GM23338 (cell line): ENCODE data around the gene PFKFB3. TPM values are rescaled to one million over a fixed set of nuclear protein-coding genes. Genes with fewer than 3 reads are reported as not detected.

Experiments used
- ATAC-seq: fragments of 200-7000 bp; cut with Tn5 transposase; 3 replicates; pipeline ENCODE4 v1.9.1; 2020
- DNase-seq: peaks from one replicate; pipeline ENCODE4 v3.0.0-alpha.2; 2015; ENCODE audit warnings: low spot score
- H2AFZ ChIP-seq: fragments of 200-600 bp; sonication (generic); 2 replicates; pipeline ENCODE4 v1.8.0; 2016; ENCODE audit warnings: antibody characterized with exemption, mild to moderate bottlenecking, moderate library complexity
- H3F3A ChIP-seq: fragments of 200-600 bp; sonication (generic); replicated peaks from 2 replicates; pipeline ENCODE4 v1.8.0; 2017; ENCODE audit warnings: antibody characterized with exemption, mixed run types, low read depth
- H3K27ac ChIP-seq: fragments of 200-600 bp; sonication (generic); 2 replicates; pipeline ENCODE4 v1.6.1; 2016; ENCODE audit warnings: low read depth
- H3K27me3 ChIP-seq: fragments of 200-600 bp; sonication (generic); 2 replicates; pipeline ENCODE4 v1.8.0; 2016; ENCODE audit warnings: mild to moderate bottlenecking, mixed run types, moderate library complexity; ENCODE audit not compliant: insufficient read depth
- H3K36me3 ChIP-seq: fragments of 200-600 bp; sonication (generic); 2 replicates; pipeline ENCODE4 v1.8.0; 2016; ENCODE audit warnings: mild to moderate bottlenecking; ENCODE audit not compliant: insufficient read depth
- H3K4me1 ChIP-seq: fragments of 200-600 bp; sonication (generic); 2 replicates; pipeline ENCODE4 v1.8.0; 2016; ENCODE audit warnings: mild to moderate bottlenecking, moderate library complexity; ENCODE audit not compliant: insufficient read depth
- H3K4me2 ChIP-seq: fragments of 200-600 bp; sonication (generic); 2 replicates; pipeline ENCODE4 v1.7.1; 2017; ENCODE audit warnings: mixed run types
- H3K4me3 ChIP-seq: fragments of 200-600 bp; sonication (generic); 2 replicates; pipeline ENCODE4 v1.6.1; 2016; ENCODE audit warnings: mixed run types
- H3K79me2 ChIP-seq: fragments of 200-600 bp; sonication (generic); replicated peaks from 2 replicates; pipeline ENCODE4 v1.8.0; 2017; ENCODE audit warnings: mild to moderate bottlenecking; ENCODE audit not compliant: insufficient read depth
- H3K9me2 ChIP-seq: fragments of 200-600 bp; sonication (generic); 2 replicates; pipeline ENCODE4 v1.8.0; 2017; ENCODE audit not compliant: insufficient read depth
- H4K20me1 ChIP-seq: fragments of 200-600 bp; sonication (generic); replicated peaks from 2 replicates; pipeline ENCODE4 v1.8.0; 2017; ENCODE audit warnings: mild to moderate bottlenecking; ENCODE audit not compliant: insufficient read depth
- H3K27ac Mint-ChIP-seq: 2 replicates; pipeline ENCODE4 v1.8.0; 2020; ENCODE audit warnings: inconsistent platforms, mild to moderate bottlenecking, moderate library complexity, mixed read lengths
- H3K27me3 Mint-ChIP-seq: 3 replicates; pipeline ENCODE4 v1.8.0; 2022; ENCODE audit warnings: low read depth, mild to moderate bottlenecking, moderate library complexity, mixed read lengths, inconsistent platforms; ENCODE audit not compliant: insufficient read depth, poor library complexity
- H3K36me3 Mint-ChIP-seq: 3 replicates; pipeline ENCODE4 v1.8.0; 2021; ENCODE audit warnings: low read depth, mild to moderate bottlenecking, inconsistent platforms, moderate library complexity, mixed read lengths
- H3K4me1 Mint-ChIP-seq: 3 replicates; pipeline ENCODE4 v1.8.0; 2020; ENCODE audit warnings: mild to moderate bottlenecking, inconsistent platforms, mixed read lengths
- H3K4me3 Mint-ChIP-seq: 3 replicates; pipeline ENCODE4 v1.8.0; 2021; ENCODE audit warnings: moderate library complexity, mild to moderate bottlenecking, inconsistent platforms, mixed read lengths
- H3K9me3 Mint-ChIP-seq: 3 replicates; pipeline ENCODE4 v1.8.0; 2020; ENCODE audit warnings: moderate library complexity, mild to moderate bottlenecking, inconsistent platforms, mixed read lengths
- EZH2phosphoT487 ChIP-seq: fragments of 200-600 bp; sonication (generic); IDR thresholded peaks from one replicate; pipeline ENCODE4 v1.8.1; 2018; ENCODE audit warnings: antibody characterized with exemption; ENCODE audit not compliant: unreplicated experiment
- JUNB ChIP-seq: IDR thresholded peaks from one replicate; pipeline ENCODE4 v1.6.1; 2016; ENCODE audit warnings: antibody characterized with exemption; ENCODE audit not compliant: unreplicated experiment
- NANOG ChIP-seq: IDR thresholded peaks from 2 replicates; pipeline ENCODE4 v1.6.1; 2016; ENCODE audit warnings: antibody characterized with exemption, borderline replicate concordance
- POLR2AphosphoS5 ChIP-seq: IDR thresholded peaks from 2 replicates; pipeline ENCODE4 v1.6.1; 2016; ENCODE audit warnings: antibody characterized with exemption, low read depth
- REST ChIP-seq: IDR thresholded peaks from one replicate; pipeline ENCODE4 v1.6.1; 2018; ENCODE audit warnings: antibody characterized with exemption; ENCODE audit not compliant: unreplicated experiment
- STAT1 ChIP-seq: IDR thresholded peaks from one replicate; pipeline ENCODE4 v1.6.1; 2016; ENCODE audit warnings: antibody characterized with exemption; ENCODE audit not compliant: unreplicated experiment
- ZNF114 ChIP-seq: fragments of 250-450 bp; sonication (Bioruptor Pico); IDR thresholded peaks from 2 replicates; pipeline ENCODE4 v1.5.0; 2020; ENCODE audit warnings: mild to moderate bottlenecking, moderate library complexity
- ZNF462 ChIP-seq: fragments of 250-450 bp; sonication (Bioruptor Pico); IDR thresholded peaks from 2 replicates; pipeline ENCODE4 v1.5.0; 2020; ENCODE audit warnings: mild to moderate bottlenecking, moderate library complexity
- polyA plus RNA-seq: library from polyadenylated mRNA; unstranded; fragments of >200 nt; fragmentation: Nextera tagmentation; extraction: Ambion mirVana; gene quantifications from 2 replicates; pipeline ENCODE4 v1.2.1, GENCODE V29; 2016
- total RNA-seq: library from RNA; depleted of rRNA; stranded (reverse); fragments of >200 nt; shearing (Covaris generic); gene quantifications from 2 replicates; pipeline ENCODE4 v1.2.3, GENCODE V29; 2014

Gene PFKFB3
- total and polyA plus RNA-seq, 2 experiments from 2014 or later: 9.5 to 26.8 TPM

DNA sequence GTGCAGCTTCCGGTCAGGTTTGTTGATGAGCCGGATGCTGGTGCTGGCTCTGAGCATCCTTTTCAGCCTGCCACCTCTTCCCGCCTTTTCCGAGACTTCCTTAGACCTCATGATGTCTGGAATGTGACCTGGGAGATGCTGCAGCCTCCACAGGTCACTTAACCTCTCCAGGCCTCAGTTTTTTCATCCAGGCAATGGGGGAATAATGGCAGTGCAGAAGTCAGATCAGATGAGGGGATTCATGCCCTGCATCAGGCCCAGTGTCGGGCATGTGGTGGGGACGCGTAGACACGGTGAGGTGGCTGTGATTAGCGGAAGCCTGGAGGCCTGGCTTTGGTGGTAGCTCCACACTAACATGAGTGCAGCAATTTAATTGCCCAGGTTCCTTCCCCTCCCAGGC, 24.6 kb downstream of the PFKFB3 start:
- Histone ChIP-seq H4K20me1 (peaks cover 2% of the 10 kb centered on the region; the same call in 1 of the 2 replicates), H2AFZ (no peak overlapping the region), H3K9me2 (no peaks in the 10 kb centered on the region), H3K4me3 (no peak overlapping the region), H3K27ac (no peak overlapping the region), H3K79me2 (no peaks in the 10 kb centered on the region), H3K4me2 (no peak overlapping the region), H3K4me1 (no peaks in the 10 kb centered on the region), H3K36me3 (peaks cover 10% of the 10 kb centered on the region; the same call in 1 of the 2 replicates), H3F3A (no peaks in the 10 kb centered on the region), H3K27me3 (no peaks in the 10 kb centered on the region)
- H3K4me3 Mint-ChIP-seq: no peak overlapping the region
- no peaks in the 10 kb centered on the region; the same call in 2 of the 3 replicates for H3K9me3 Mint-ChIP-seq
- peaks cover 64% of the 10 kb centered on the region for H3K36me3 Mint-ChIP-seq
- TF ChIP-seq NANOG: no peak
- no peak for TF ChIP-seq STAT1
- no peak for TF ChIP-seq POLR2AphosphoS5
- TF ChIP-seq ZNF114 (CRISPR knock-in tag): no peak
- TF ChIP-seq EZH2phosphoT487: no peak
- no peak for TF ChIP-seq REST
- TF ChIP-seq ZNF462 (CRISPR knock-in tag): no peak
- TF ChIP-seq JUNB: no peak
- no peak for ATAC-seq
- no peak for DNase-seq
- H3K27ac Mint-ChIP-seq: no peak overlapping the region
- no peaks in the 10 kb centered on the region for H3K4me1 Mint-ChIP-seq
- peaks cover 16% of the 10 kb centered on the region for H3K27me3 Mint-ChIP-seq
